ENCODE results near the gene PREX1. TPM values are rescaled to one million over a fixed set of nuclear protein-coding genes. Genes with fewer than 3 reads are reported as not detected.

Gene PREX1
- total and polyA plus RNA-seq, 2 donors (not counting 1 experiment from before 2014, with no cell fraction given), result 1.0 to 3.1 TPM

GRCh38 chr20:48659858-48660257 is 167.9 kb downstream of the PREX1 start:
- no peaks in the 10 kb centered on the region for H3K27me3 ChIP-seq (ENCODE audit: control insufficient read depth, insufficient read depth, low read length)
- H3K79me2 ChIP-seq (ENCODE audit: control insufficient read depth, insufficient read depth, low read length), result no peaks in the 10 kb centered on the region
- H3K36me3 ChIP-seq (ENCODE audit: control insufficient read depth, insufficient read depth, low read length), result no peaks in the 10 kb centered on the region
- no peaks in the 10 kb centered on the region for H4K20me1 ChIP-seq (ENCODE audit: control insufficient read depth, extremely low read depth, insufficient read depth, low read length)
- H3K27ac ChIP-seq (ENCODE audit: insufficient read depth, low read length), result no peak overlapping the region
- H3K4me3 ChIP-seq (replicated peaks in 1 of 4; ENCODE audit: control extremely low read depth in 1 of 4, insufficient read depth in 1 of 4, low read depth in 3 of 4, low read length in 4 of 4), result no peak overlapping the region
- H2AFZ ChIP-seq (ENCODE audit: low read length), result no peak overlapping the region
- H3K4me2 ChIP-seq (ENCODE audit: extremely low read depth, insufficient read depth, low read length), result no peak overlapping the region
- H3K9ac ChIP-seq (ENCODE audit: insufficient read depth, low read length), result no peak overlapping the region
- H3K4me1 ChIP-seq (ENCODE audit: control insufficient read depth, extremely low read depth, insufficient read depth, low read length), result no peaks in the 10 kb centered on the region
- no peak for DNase-seq (ENCODE audit: low read depth in 2 of 2)
- no peak for TF ChIP-seq EZH2 (IDR thresholded peaks at IDR 0.05; ENCODE audit: low read length, missing control alignments)
- TF ChIP-seq CTCF (conservative IDR thresholded peaks at IDR 0.05 in 1 of 2, IDR thresholded peaks at IDR 0.05 in 1 of 2; ENCODE audit: low read depth in 1 of 2, low read length in 2 of 2), result no peak
- no peaks in the 10 kb centered on the region for H3K9me3 ChIP-seq (ENCODE audit: control insufficient read depth, insufficient read depth, low read depth, low read length)

- Histone ChIP-seq H3K4me2 (ENCODE audit: extremely low read depth, insufficient read depth, low read length) (no peak overlapping the region), H4K20me1 (ENCODE audit: control insufficient read depth, extremely low read depth, insufficient read depth, low read length) (no peaks in the 10 kb centered on the region), H3K36me3 (ENCODE audit: control insufficient read depth, insufficient read depth, low read length) (no peaks in the 10 kb centered on the region), H3K27ac (ENCODE audit: insufficient read depth, low read length) (no peak overlapping the region), H3K27me3 (ENCODE audit: control insufficient read depth, insufficient read depth, low read length) (no peaks in the 10 kb centered on the region), H3K9ac (ENCODE audit: insufficient read depth, low read length) (no peak overlapping the region), H3K79me2 (ENCODE audit: control insufficient read depth, insufficient read depth, low read length) (no peaks in the 10 kb centered on the region), H3K9me3 (ENCODE audit: control insufficient read depth, insufficient read depth, low read depth, low read length) (no peaks in the 10 kb centered on the region), H3K4me1 (ENCODE audit: control insufficient read depth, extremely low read depth, insufficient read depth, low read length) (no peaks in the 10 kb centered on the region), H2AFZ (ENCODE audit: low read length) (no peak overlapping the region), H3K4me3 (replicated peaks in 1 of 4; ENCODE audit: control extremely low read depth in 1 of 4, insufficient read depth in 1 of 4, low read depth in 3 of 4, low read length in 4 of 4) (no peak overlapping the region)
- no peak for DNase-seq (ENCODE audit: low read depth in 2 of 2)
- TF ChIP-seq EZH2 (IDR thresholded peaks at IDR 0.05; ENCODE audit: low read length, missing control alignments), result no peak
These were observed 169.3 kb downstream of the PREX1 start for GRCh38 chr20:48658505-48658904.

- H3K4me1 ChIP-seq (ENCODE audit: control insufficient read depth, extremely low read depth, insufficient read depth, low read length), result no peaks in the 10 kb centered on the region
- H3K9ac ChIP-seq (ENCODE audit: insufficient read depth, low read length), result no peak overlapping the region
- H3K36me3 ChIP-seq (ENCODE audit: control insufficient read depth, insufficient read depth, low read length), result no peaks in the 10 kb centered on the region
- H3K27ac ChIP-seq (ENCODE audit: insufficient read depth, low read length), result no peak overlapping the region
- no peaks in the 10 kb centered on the region for H3K79me2 ChIP-seq (ENCODE audit: control insufficient read depth, insufficient read depth, low read length)
- H2AFZ ChIP-seq (ENCODE audit: low read length), result no peak overlapping the region
- TF ChIP-seq EZH2 (IDR thresholded peaks at IDR 0.05; ENCODE audit: low read length, missing control alignments), result no peak
- TF ChIP-seq CTCF (conservative IDR thresholded peaks at IDR 0.05 in 1 of 2, IDR thresholded peaks at IDR 0.05 in 1 of 2; ENCODE audit: low read depth in 1 of 2, low read length in 2 of 2), result no peak
- DNase-seq (ENCODE audit: low read depth in 2 of 2), result no peak
- H3K9me3 ChIP-seq (ENCODE audit: control insufficient read depth, insufficient read depth, low read depth, low read length), result no peaks in the 10 kb centered on the region
- no peak overlapping the region for H3K4me3 ChIP-seq (replicated peaks in 1 of 4; ENCODE audit: control extremely low read depth in 1 of 4, insufficient read depth in 1 of 4, low read depth in 3 of 4, low read length in 4 of 4)
- no peaks in the 10 kb centered on the region for H3K27me3 ChIP-seq (ENCODE audit: control insufficient read depth, insufficient read depth, low read length)
- H4K20me1 ChIP-seq (ENCODE audit: control insufficient read depth, extremely low read depth, insufficient read depth, low read length), result no peaks in the 10 kb centered on the region
- H3K4me2 ChIP-seq (ENCODE audit: extremely low read depth, insufficient read depth, low read length), result no peak overlapping the region
These were observed 169.7 kb downstream of the PREX1 start for GRCh38 chr20:48658198-48658476.

Measured in fibroblast of lung (primary cell).